Measurements from ENCODE around the gene CDK5RAP2.

DNA sequence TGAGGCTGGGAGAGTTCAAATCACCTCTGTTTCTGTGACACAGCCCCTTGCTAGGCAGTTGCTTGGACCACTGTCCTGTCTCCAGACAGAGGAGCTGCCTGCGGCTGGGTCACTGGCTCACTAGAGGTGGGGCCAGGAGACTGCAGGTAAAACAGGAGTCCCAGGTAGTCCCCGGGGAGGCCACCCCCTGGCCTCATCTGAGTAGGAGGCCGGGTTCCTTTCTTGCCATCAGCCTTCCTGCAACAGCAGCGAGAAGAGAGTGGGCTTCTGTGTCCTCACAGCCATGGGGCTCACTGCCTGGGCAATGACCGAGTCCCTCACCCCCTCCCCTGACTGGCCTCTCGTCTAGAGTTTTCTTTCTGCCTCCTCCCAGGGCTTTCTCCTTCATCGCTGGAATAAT, 197.5 kb downstream of the CDK5RAP2 start:
- TF ChIP-seq POLR2AphosphoS5 (IDR thresholded peaks at IDR 0.05; ENCODE audit: insufficient read depth in 1 of 2, low read depth in 1 of 2) (no peak), POLR2A (IDR thresholded peaks at IDR 0.05) (no peak)
- TF ChIP-seq, protein P1, sequence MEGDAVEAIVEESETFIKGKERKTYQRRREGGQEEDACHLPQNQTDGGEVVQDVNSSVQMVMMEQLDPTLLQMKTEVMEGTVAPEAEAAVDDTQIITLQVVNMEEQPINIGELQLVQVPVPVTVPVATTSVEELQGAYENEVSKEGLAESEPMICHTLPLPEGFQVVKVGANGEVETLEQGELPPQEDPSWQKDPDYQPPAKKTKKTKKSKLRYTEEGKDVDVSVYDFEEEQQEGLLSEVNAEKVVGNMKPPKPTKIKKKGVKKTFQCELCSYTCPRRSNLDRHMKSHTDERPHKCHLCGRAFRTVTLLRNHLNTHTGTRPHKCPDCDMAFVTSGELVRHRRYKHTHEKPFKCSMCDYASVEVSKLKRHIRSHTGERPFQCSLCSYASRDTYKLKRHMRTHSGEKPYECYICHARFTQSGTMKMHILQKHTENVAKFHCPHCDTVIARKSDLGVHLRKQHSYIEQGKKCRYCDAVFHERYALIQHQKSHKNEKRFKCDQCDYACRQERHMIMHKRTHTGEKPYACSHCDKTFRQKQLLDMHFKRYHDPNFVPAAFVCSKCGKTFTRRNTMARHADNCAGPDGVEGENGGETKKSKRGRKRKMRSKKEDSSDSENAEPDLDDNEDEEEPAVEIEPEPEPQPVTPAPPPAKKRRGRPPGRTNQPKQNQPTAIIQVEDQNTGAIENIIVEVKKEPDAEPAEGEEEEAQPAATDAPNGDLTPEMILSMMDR (IDR thresholded peaks at IDR 0.05), result no peak

Measured in vagina (tissue), 2 donors.